Fibroblast of lung (primary cell): Measurements from ENCODE around the gene MACROD2. TPM values are rescaled to one million over a fixed set of nuclear protein-coding genes. Genes with fewer than 3 reads are reported as not detected.

Experiments used
- DNase-seq, 2 donors: peaks; one replicate each; pipeline versions ENCODE4 v3.0.0 to v3.0.0-alpha.2; 2010; ENCODE audit warnings: low read depth in 2 of 2
- H2AFZ ChIP-seq: 2 replicates; pipeline ENCODE4 v1.5.1; 2012; ENCODE audit warnings: low read length, control low read depth, inconsistent platforms
- H3K27ac ChIP-seq: 2 replicates; pipeline ENCODE4 v1.5.1; 2011; ENCODE audit warnings: low read length, control low read depth; ENCODE audit not compliant: insufficient read depth
- H3K27me3 ChIP-seq: 2 replicates; pipeline ENCODE4 v1.5.1; 2011; ENCODE audit warnings: mild to moderate bottlenecking, low read length; ENCODE audit not compliant: control insufficient read depth, insufficient read depth
- H3K36me3 ChIP-seq: 2 replicates; pipeline ENCODE4 v1.5.1; 2011; ENCODE audit warnings: low read length; ENCODE audit not compliant: control insufficient read depth, insufficient read depth
- H3K4me1 ChIP-seq: 2 replicates; pipeline ENCODE4 v1.5.1; 2011; ENCODE audit warnings: low read length; ENCODE audit not compliant: control insufficient read depth, insufficient read depth; ENCODE audit errors: extremely low read depth
- H3K4me2 ChIP-seq: 2 replicates; pipeline ENCODE4 v1.5.1; 2011; ENCODE audit warnings: low read length, control low read depth; ENCODE audit not compliant: insufficient read depth; ENCODE audit errors: extremely low read depth
- H3K4me3 ChIP-seq, 4 experiments: fragments of 200-600 bp in 1 of 4; sonication (generic) in 1 of 4; replicated peaks in 1 of 4; 2 replicates each; pipeline ENCODE4 v1.5.1; 2011 to 2016; ENCODE audit warnings: low read length in 4 of 4, low read depth in 3 of 4, mild to moderate bottlenecking in 3 of 4, control low read depth in 2 of 4, inconsistent platforms in 1 of 4, mixed read lengths in 1 of 4; ENCODE audit not compliant: insufficient read depth in 1 of 4; ENCODE audit errors: control extremely low read depth in 1 of 4
- H3K79me2 ChIP-seq: 2 replicates; pipeline ENCODE4 v1.5.1; 2012; ENCODE audit warnings: mild to moderate bottlenecking, low read length, inconsistent platforms; ENCODE audit not compliant: control insufficient read depth, insufficient read depth
- H3K9ac ChIP-seq: 2 replicates; pipeline ENCODE4 v1.5.1; 2011; ENCODE audit warnings: mild to moderate bottlenecking, low read length, control low read depth; ENCODE audit not compliant: insufficient read depth
- H3K9me3 ChIP-seq: 2 replicates; pipeline ENCODE4 v1.5.1; 2012; ENCODE audit warnings: low read depth, low read length; ENCODE audit not compliant: control insufficient read depth, insufficient read depth
- H4K20me1 ChIP-seq: 2 replicates; pipeline ENCODE4 v1.5.1; 2011; ENCODE audit warnings: low read length; ENCODE audit not compliant: control insufficient read depth, insufficient read depth; ENCODE audit errors: extremely low read depth
- EZH2 ChIP-seq: IDR thresholded peaks from 2 replicates; pipeline ENCODE4 v1.5.1; 2012; ENCODE audit warnings: low read length, control low read depth, mild to moderate bottlenecking; ENCODE audit errors: missing control alignments
- polyA plus RNA-seq, 2 donors: library from polyadenylated mRNA; depleted of rRNA in 1 of 2; stranded (reverse) in 1 of 2; unstranded in 1 of 2; fragments of >200 nt; gene quantifications; 2 replicates each; pipeline ENCODE4 v1.2.1, GENCODE V29; 2011 to 2012; ENCODE audit warnings: missing spikeins in 1 of 2
- total RNA-seq: library from RNA; depleted of rRNA; stranded (reverse); fragments of >200 nt; gene quantifications from 2 replicates; pipeline ENCODE4 v1.2.1, GENCODE V29; 2014
- TF ChIP-seq, protein P1 (sequence below), 2 donors: IDR thresholded peaks in 1 of 2; conservative IDR thresholded peaks in 1 of 2; 1 replicate in 1 of 2; 2 replicates in 1 of 2; pipeline ENCODE4 v1.5.1; 2011 to 2012; ENCODE audit warnings: low read length in 2 of 2, control low read depth in 1 of 2, inconsistent platforms in 1 of 2, low read depth in 1 of 2, mild to moderate bottlenecking in 1 of 2

The MACROD2 gene
- total and polyA plus RNA-seq, 2 donors (not counting 1 experiment from before 2014, with no cell fraction given) = 0.54 to 1.7 TPM

DNA sequence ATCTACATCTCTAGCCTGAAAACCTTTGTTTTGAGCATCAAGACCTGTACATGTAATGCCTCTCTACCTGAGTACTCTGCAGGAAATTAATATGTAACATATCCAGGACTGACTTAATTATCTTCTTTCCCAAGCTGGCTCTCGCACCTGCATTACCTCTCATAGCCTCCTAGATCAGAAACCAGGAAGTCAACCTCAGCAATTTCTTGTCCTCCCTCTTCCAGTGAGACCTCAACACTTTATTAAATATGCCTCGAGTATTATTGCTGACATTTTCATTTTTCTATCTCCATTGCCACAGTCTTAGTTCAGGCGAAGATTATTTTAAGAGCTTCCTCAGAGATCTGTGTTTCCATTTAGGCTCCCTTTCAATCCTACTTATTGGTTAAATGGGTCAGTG lies 69.0 kb downstream of the MACROD2 start:
- Histone ChIP-seq H3K9ac (no peak overlapping the region), H3K27ac (no peak overlapping the region)
- no peak for TF ChIP-seq EZH2
- TF ChIP-seq, protein P1, sequence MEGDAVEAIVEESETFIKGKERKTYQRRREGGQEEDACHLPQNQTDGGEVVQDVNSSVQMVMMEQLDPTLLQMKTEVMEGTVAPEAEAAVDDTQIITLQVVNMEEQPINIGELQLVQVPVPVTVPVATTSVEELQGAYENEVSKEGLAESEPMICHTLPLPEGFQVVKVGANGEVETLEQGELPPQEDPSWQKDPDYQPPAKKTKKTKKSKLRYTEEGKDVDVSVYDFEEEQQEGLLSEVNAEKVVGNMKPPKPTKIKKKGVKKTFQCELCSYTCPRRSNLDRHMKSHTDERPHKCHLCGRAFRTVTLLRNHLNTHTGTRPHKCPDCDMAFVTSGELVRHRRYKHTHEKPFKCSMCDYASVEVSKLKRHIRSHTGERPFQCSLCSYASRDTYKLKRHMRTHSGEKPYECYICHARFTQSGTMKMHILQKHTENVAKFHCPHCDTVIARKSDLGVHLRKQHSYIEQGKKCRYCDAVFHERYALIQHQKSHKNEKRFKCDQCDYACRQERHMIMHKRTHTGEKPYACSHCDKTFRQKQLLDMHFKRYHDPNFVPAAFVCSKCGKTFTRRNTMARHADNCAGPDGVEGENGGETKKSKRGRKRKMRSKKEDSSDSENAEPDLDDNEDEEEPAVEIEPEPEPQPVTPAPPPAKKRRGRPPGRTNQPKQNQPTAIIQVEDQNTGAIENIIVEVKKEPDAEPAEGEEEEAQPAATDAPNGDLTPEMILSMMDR (conservative IDR thresholded peaks at IDR 0.05 in 1 of 2, IDR thresholded peaks at IDR 0.05 in 1 of 2; ENCODE audit: low read depth in 1 of 2, low read length in 2 of 2) = no peak

DNA sequence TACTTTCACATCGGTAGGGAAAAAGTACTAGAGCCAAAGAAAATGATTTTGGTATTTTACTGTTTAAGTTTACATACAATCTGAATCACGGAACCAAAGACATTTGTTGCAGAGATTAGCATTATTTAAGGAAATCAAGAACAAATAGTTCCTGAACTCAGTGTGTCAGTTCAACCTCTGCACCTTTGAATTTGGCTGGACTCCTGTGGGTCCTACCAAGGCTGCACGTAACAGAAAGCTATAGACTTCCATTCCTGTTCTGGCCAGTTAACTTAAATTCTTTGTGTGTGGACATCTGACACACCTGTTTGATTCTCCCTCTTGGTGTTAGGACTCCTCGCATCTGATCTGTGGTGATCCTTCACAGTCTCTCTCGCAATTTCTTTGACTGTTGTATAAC lies 69.6 kb downstream of the MACROD2 start:
- no peaks in the 10 kb centered on the region for H3K27me3 ChIP-seq
- no peak overlapping the region for H3K9ac ChIP-seq
- no peaks in the 10 kb centered on the region for H3K9me3 ChIP-seq
- no peak for DNase-seq
- H3K4me2 ChIP-seq = no peak overlapping the region
- no peaks in the 10 kb centered on the region for H3K36me3 ChIP-seq
- H4K20me1 ChIP-seq = no peaks in the 10 kb centered on the region
- H3K4me3 ChIP-seq = no peak overlapping the region
- no peak overlapping the region for H2AFZ ChIP-seq
- H3K4me1 ChIP-seq = no peaks in the 10 kb centered on the region
- no peaks in the 10 kb centered on the region for H3K79me2 ChIP-seq
- TF ChIP-seq EZH2 = no peak
- TF ChIP-seq, protein P1 (conservative IDR thresholded peaks at IDR 0.05 in 1 of 2, IDR thresholded peaks at IDR 0.05 in 1 of 2; ENCODE audit: low read depth in 1 of 2, low read length in 2 of 2) = no peak
- no peak overlapping the region for H3K27ac ChIP-seq

More for the DNA sequence above, 69.0 kb downstream of the MACROD2 start:
- Histone ChIP-seq H4K20me1 (no peaks in the 10 kb centered on the region), H3K4me3 (no peak overlapping the region), H3K4me2 (no peak overlapping the region), H3K79me2 (no peaks in the 10 kb centered on the region), H2AFZ (no peak overlapping the region), H3K9me3 (no peaks in the 10 kb centered on the region), H3K4me1 (no peaks in the 10 kb centered on the region), H3K27me3 (no peaks in the 10 kb centered on the region), H3K36me3 (no peaks in the 10 kb centered on the region)
- no peak for DNase-seq

DNA sequence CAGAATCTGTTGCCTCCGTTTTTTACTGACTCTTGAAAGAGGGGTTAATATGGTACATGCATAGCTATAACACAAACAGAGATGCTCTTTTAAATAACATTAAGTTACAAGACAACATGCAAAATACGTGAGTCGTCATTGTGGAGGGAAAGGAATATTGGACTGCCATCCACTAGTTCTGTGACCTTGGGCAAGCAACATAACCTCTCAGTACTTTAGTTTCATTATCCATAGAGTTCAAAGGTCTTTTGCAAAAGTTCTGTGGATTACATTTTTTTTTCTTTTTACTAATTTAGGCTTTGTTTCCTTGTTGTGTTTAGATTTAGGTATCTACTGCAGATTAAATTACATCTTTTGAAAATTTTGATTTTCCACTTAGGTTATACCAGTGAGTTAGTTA lies 70.5 kb downstream of the MACROD2 start:
- DNase-seq = no peak

More for the DNA sequence above, 70.5 kb downstream of the MACROD2 start:
- no peak overlapping the region for H3K27ac ChIP-seq
- no peaks in the 10 kb centered on the region for H3K79me2 ChIP-seq
- no peaks in the 10 kb centered on the region for H3K36me3 ChIP-seq
- no peak overlapping the region for H3K4me2 ChIP-seq
- no peak overlapping the region for H3K9ac ChIP-seq
- no peaks in the 10 kb centered on the region for H3K4me1 ChIP-seq
- H2AFZ ChIP-seq = no peak overlapping the region
- H3K4me3 ChIP-seq = no peak overlapping the region
- H4K20me1 ChIP-seq = no peaks in the 10 kb centered on the region
- no peak for TF ChIP-seq EZH2
- TF ChIP-seq, protein P1 (conservative IDR thresholded peaks at IDR 0.05 in 1 of 2, IDR thresholded peaks at IDR 0.05 in 1 of 2; ENCODE audit: low read depth in 1 of 2, low read length in 2 of 2) = no peak
- no peaks in the 10 kb centered on the region for H3K9me3 ChIP-seq
- H3K27me3 ChIP-seq = no peaks in the 10 kb centered on the region
